Suprapubic skin (tissue), 4 donors: ENCODE data around the gene LAT. TPM values are rescaled to one million over a fixed set of nuclear protein-coding genes. Genes with fewer than 3 reads are reported as not detected.
"Not testable (repeated sequence)": the region's sequence is repeated elsewhere in the genome, so short reads cannot be mapped to it uniquely, and the experiment has no call there.

ENCODE experiments used
- DNase-seq, 2 donors: peaks; one replicate each; pipeline ENCODE4 v3.0.0-alpha.2; 2019; ENCODE audit warnings: low spot score in 2 of 2
- H3K27ac ChIP-seq: fragments of 200-600 bp; sonication (generic); one replicate; pipeline ENCODE4 v1.5.1; 2019
- H3K27me3 ChIP-seq: fragments of 200-600 bp; sonication (generic); one replicate; pipeline ENCODE4 v1.5.1; 2019
- H3K36me3 ChIP-seq: fragments of 200-600 bp; sonication (generic); one replicate; pipeline ENCODE4 v1.5.1; 2019
- H3K4me1 ChIP-seq: fragments of 200-600 bp; sonication (generic); one replicate; pipeline ENCODE4 v1.5.1; 2019
- H3K4me3 ChIP-seq: fragments of 200-600 bp; sonication (generic); one replicate; pipeline ENCODE4 v1.5.1; 2019; ENCODE audit warnings: mild to moderate bottlenecking
- H3K9me3 ChIP-seq: fragments of 200-600 bp; sonication (generic); one replicate; pipeline ENCODE4 v1.5.1; 2019
- EP300 ChIP-seq: sonication (generic); formaldehyde crosslinking; IDR thresholded peaks from one replicate; pipeline ENCODE4 v1.6.1; 2017; ENCODE audit warnings: antibody characterized with exemption
- POLR2A ChIP-seq, 2 donors: fragments of 450-650 bp; IDR thresholded peaks; one replicate each; pipeline ENCODE4 v1.6.1; 2017; ENCODE audit warnings: antibody characterized with exemption in 2 of 2, mild to moderate bottlenecking in 2 of 2, moderate library complexity in 2 of 2
- POLR2AphosphoS5 ChIP-seq, 3 donors: sonication (generic); formaldehyde crosslinking; IDR thresholded peaks; one replicate each; pipeline ENCODE4 v1.6.1; 2017; ENCODE audit warnings: antibody characterized with exemption in 3 of 3
- WGBS: methylation state at CpG from one replicate; pipeline ENCODE4 v1.1.5; 2018; 5-methylcytosine and 5-hydroxymethylcytosine counted together
- total RNA-seq, 4 donors: library from RNA; depleted of rRNA; stranded (reverse); fragments of >200 nt; gene quantifications; one replicate each; pipeline ENCODE4 v1.1.0, GENCODE V29; 2016
- TF ChIP-seq, protein P1 (sequence below), 2 donors: fragments of 200-600 bp in 1 of 2; fragments of 450-650 bp in 1 of 2; sonication (generic) in 1 of 2; IDR thresholded peaks; one replicate each; pipeline ENCODE4 v1.5.1; 2016 to 2019; ENCODE audit warnings: antibody characterized with exemption in 2 of 2, mild to moderate bottlenecking in 1 of 2, moderate library complexity in 1 of 2

Gene LAT
- total RNA-seq, 4 donors from 2014 or later: 1.3 to 17.9 (median 9.9) TPM

DNA sequence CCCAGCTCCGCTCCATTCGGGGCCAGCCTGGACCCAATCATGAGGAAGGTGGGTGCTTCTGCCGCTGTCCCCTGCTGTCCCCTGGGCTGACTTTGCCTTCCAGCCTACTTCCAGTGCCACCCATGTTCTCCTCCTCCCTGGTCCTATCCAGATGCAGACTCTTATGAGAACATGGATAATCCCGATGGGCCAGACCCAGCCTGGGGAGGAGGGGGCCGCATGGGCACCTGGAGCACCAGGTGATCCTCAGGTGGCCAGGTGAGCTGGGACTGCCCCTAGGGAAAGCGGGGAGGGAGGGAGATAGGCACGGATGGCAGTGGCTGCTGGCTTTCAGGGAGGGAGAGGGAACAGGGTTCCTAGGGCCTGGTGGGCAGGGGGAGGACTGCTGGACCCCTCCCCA lies 46.1 kb upstream of the LAT start:
- no peaks in the 10 kb centered on the region for H3K36me3 ChIP-seq
- H3K4me1 ChIP-seq: peaks cover 3% of the 10 kb centered on the region
- no peak overlapping the region for H3K27ac ChIP-seq
- no peaks in the 10 kb centered on the region for H3K27me3 ChIP-seq
- 80% methylated on average over 7 of the region's 7 CpGs for WGBS
- no peak overlapping the region for H3K4me3 ChIP-seq
- no peak for DNase-seq
- TF ChIP-seq, protein P1, sequence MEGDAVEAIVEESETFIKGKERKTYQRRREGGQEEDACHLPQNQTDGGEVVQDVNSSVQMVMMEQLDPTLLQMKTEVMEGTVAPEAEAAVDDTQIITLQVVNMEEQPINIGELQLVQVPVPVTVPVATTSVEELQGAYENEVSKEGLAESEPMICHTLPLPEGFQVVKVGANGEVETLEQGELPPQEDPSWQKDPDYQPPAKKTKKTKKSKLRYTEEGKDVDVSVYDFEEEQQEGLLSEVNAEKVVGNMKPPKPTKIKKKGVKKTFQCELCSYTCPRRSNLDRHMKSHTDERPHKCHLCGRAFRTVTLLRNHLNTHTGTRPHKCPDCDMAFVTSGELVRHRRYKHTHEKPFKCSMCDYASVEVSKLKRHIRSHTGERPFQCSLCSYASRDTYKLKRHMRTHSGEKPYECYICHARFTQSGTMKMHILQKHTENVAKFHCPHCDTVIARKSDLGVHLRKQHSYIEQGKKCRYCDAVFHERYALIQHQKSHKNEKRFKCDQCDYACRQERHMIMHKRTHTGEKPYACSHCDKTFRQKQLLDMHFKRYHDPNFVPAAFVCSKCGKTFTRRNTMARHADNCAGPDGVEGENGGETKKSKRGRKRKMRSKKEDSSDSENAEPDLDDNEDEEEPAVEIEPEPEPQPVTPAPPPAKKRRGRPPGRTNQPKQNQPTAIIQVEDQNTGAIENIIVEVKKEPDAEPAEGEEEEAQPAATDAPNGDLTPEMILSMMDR (IDR thresholded peaks at IDR 0.05): no peak
- TF ChIP-seq EP300: no peak
- TF ChIP-seq POLR2AphosphoS5 (IDR thresholded peaks at IDR 0.05): no peak
- no peak for TF ChIP-seq POLR2A (IDR thresholded peaks at IDR 0.05)
- H3K9me3 ChIP-seq: no peaks in the 10 kb centered on the region

DNA sequence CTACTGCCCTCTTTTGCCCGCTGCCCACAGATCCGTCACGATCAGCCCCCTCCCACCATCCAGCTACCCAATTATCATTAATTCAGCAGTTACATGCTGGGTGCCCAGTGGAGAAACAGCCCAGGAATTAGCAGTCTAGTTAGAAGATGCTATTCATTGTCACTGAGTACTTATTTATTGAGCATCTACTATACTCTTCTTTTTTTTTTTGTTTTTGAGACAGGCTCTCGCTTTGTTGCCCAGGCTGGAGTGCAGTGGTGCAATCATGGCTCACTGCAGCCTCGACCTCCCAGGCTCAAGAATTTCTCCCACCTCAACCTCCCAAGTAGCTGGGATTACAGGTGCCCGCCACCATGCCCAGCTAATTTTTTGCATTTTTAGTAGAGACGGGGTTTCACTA lies 45.0 kb upstream of the LAT start:
- H3K36me3 ChIP-seq, DNase-seq, H3K4me3 ChIP-seq, H3K27me3 ChIP-seq, H3K4me1 ChIP-seq, H3K9me3 ChIP-seq, H3K27ac ChIP-seq: not testable (repeated sequence)
- WGBS: 89% methylated on average over 7 of the region's 7 CpGs

DNA sequence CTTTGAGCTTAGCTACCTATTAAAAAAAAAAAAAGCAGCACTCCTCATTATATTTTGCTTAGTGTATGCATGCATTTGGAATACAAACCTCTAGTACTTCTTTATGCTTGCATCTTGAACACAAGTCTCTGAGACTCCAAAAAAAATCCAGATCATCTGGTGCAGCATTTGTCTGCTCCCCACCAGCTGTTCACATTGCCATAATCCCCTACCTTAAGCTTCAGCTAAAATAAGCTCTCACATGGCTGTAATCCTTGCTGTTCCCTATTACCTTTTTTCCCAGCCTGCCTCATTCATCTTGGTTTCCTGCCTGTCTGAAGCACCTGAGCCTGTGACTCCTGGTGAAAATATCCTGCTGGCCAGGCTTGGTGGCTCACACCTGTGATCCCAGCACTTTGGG lies 41.6 kb upstream of the LAT start:
- H3K27me3 ChIP-seq: no peaks in the 10 kb centered on the region
- H3K36me3 ChIP-seq: no peaks in the 10 kb centered on the region
- no peak for DNase-seq
- peaks cover 10% of the 10 kb centered on the region for H3K4me1 ChIP-seq
- no peak overlapping the region for H3K27ac ChIP-seq
- no peak overlapping the region for H3K4me3 ChIP-seq
- no peaks in the 10 kb centered on the region for H3K9me3 ChIP-seq
- TF ChIP-seq POLR2A (IDR thresholded peaks at IDR 0.05) (no peak), POLR2AphosphoS5 (IDR thresholded peaks at IDR 0.05) (no peak), EP300 (no peak)
- TF ChIP-seq, protein P1 (IDR thresholded peaks at IDR 0.05): no peak

DNA sequence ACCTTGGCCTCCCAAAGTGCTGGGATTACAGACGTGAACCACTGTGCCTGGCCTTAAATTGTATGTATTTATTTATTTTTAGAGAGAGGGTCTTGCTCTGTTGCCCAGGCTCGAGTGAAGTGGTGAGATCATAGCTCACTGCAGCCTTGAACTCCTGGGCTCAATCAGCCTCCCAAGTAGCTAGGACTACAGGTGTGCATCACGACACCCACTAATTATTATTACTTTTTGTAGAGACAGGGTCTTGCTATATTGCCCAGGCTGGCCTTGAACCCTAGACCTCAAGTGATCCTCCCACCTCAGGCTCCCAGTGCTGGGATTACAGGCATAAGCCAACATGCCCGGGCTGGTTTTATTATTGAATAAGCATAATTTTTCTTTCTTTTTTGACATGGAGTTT lies 38.2 kb upstream of the LAT start:
- Histone ChIP-seq H3K9me3 (no peaks in the 10 kb centered on the region), H3K36me3 (no peaks in the 10 kb centered on the region), H3K4me3 (no peak overlapping the region), H3K4me1 (peaks cover 20% of the 10 kb centered on the region), H3K27ac (no peak overlapping the region), H3K27me3 (no peaks in the 10 kb centered on the region)
- 72% methylated on average over 4 of the region's 4 CpGs for WGBS
- DNase-seq: no peak
- TF ChIP-seq POLR2A (IDR thresholded peaks at IDR 0.05) (no peak), EP300 (no peak), POLR2AphosphoS5 (IDR thresholded peaks at IDR 0.05) (no peak)
- TF ChIP-seq, protein P1 (IDR thresholded peaks at IDR 0.05): no peak

DNA sequence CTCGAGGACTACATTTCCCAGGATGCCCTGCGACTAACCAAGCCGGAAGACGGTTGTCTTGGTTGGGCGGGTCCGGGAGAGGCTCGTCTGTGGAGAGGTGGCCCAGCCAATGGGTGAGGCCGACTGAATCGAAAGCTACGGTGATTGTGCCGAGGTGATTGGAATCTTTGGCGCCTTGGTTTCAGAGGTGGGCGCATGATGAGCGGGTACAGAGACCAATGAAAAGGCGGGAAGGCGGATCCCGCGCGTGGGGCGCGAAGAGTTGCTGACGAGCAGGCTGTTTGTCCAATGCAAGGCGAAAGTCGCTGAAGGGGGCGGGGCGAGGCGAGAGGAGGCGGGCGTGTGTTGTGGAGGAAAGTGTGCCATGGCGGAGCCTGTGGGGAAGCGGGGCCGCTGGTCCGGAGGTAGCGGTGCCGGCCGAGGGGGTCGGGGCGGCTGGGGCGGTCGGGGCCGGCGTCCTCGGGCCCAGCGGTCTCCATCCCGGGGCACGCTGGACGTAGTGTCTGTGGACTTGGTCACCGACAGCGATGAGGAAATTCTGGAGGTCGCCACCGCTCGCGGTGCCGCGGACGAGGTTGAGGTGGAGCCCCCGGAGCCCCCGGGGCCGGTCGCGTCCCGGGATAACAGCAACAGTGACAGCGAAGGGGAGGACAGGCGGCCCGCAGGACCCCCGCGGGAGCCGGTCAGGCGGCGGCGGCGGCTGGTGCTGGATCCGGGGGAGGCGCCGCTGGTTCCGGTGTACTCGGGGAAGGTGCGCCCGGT lies 34.0 kb upstream of the LAT start, which contains the start of gene NFATC2IP:
NFATC2IP (plus strand) TSS at position 290 of the 762 bp plus-strand sequence; CDS start at position 365, 75 bp downstream.
- peak; percentile 100 for DNase-seq
- Histone ChIP-seq H3K27me3 (no peaks in the 10 kb centered on the region), H3K27ac (peak within 1 kb of the TSS; percentile 84), H3K4me3 (peak within 1 kb of the TSS; percentile 97), H3K36me3 (peaks cover 27% of the 10 kb centered on the region), H3K4me1 (peaks cover 19% of the 10 kb centered on the region), H3K9me3 (no peaks in the 10 kb centered on the region)
- TF ChIP-seq POLR2AphosphoS5 (IDR thresholded peaks at IDR 0.05): peak in 2 of 3 donors; percentile 14 to 88
- TF ChIP-seq, protein P1 (IDR thresholded peaks at IDR 0.05): no peak
- no peak for TF ChIP-seq POLR2A (IDR thresholded peaks at IDR 0.05)
- TF ChIP-seq EP300: no peak
- WGBS: under 1% methylated on average over 44 of the region's 79 CpGs
